Psoas muscle (tissue), 8 donors: ENCODE data around the gene TMEM74B. TPM values are rescaled to one million over a fixed set of nuclear protein-coding genes. Genes with fewer than 3 reads are reported as not detected.

Experiments
- ATAC-seq, 4 donors: fragments of 200-7000 bp; cut with Tn5 transposase; one replicate each; pipeline ENCODE4 v1.9.1; 2020; ENCODE audit warnings: moderate library complexity in 3 of 4, mild to moderate bottlenecking in 2 of 4
- DNase-seq, 2 donors: peaks; one replicate each; pipeline ENCODE4 v3.0.0-alpha.2; 2020
- H3K27ac ChIP-seq: fragments of 200-600 bp; one replicate; pipeline ENCODE4 v1.8.0; 2022
- H3K27me3 ChIP-seq, 3 donors: fragments of 200-600 bp in 1 of 3; one replicate each; pipeline versions ENCODE4 v1.6.1 to v1.8.0; 2013 to 2022; ENCODE audit warnings: low read length in 2 of 3, mild to moderate bottlenecking in 2 of 3, moderate library complexity in 1 of 3; ENCODE audit not compliant: insufficient read depth in 3 of 3
- H3K36me3 ChIP-seq, 2 donors: fragments of 200-600 bp in 1 of 2; one replicate each; pipeline versions ENCODE4 v1.6.1 to v1.8.0; 2013 to 2022; ENCODE audit warnings: low read depth in 1 of 2, mild to moderate bottlenecking in 1 of 2, moderate library complexity in 1 of 2; ENCODE audit not compliant: insufficient read depth in 1 of 2
- H3K4me1 ChIP-seq: fragments of 200-600 bp; one replicate; pipeline ENCODE4 v1.8.0; 2022
- H3K4me3 ChIP-seq: fragments of 200-600 bp; one replicate; pipeline ENCODE4 v1.8.0; 2022; ENCODE audit warnings: mild to moderate bottlenecking
- H3K9me3 ChIP-seq: fragments of 200-600 bp; one replicate; pipeline ENCODE4 v1.8.0; 2022
- CTCF ChIP-seq: fragments of 200-600 bp; IDR thresholded peaks from one replicate; pipeline ENCODE4 v1.8.0; 2022; ENCODE audit warnings: antibody characterized with exemption
- WGBS, 3 donors: extraction: QIAGEN DNeasy Blood & Tissue Kit; methylation state at CpG; one replicate each; pipeline versions ENCODE4 v1.1.6 to v1.1.7; 2013; 5-methylcytosine and 5-hydroxymethylcytosine counted together
- intact Hi-C, 2 donors: fragments of 100-400 bp; cut with DNase I; formaldehyde crosslinking; loops; one replicate each; pipeline versions ENCODE4 v1.11.0 to v1.14.2; 2022
- polyA plus RNA-seq, 3 donors: library from polyadenylated mRNA; stranded (reverse); fragments of 200-250 nt; gene quantifications; one replicate each; pipeline ENCODE4 v1.2.3, GENCODE V29; 2013
- total RNA-seq, 4 donors: library from RNA; stranded (reverse); fragmentation: NEBNext Ultra II Directional in 2 of 4; extraction: Animal tissue kit (Norgen Biotek cat#: 25700) in 2 of 4; gene quantifications; one replicate each; pipeline versions ENCODE4 v1.2.1 to v1.2.4, GENCODE V29; 2021 to 2023
- donor health status: healthy with polysubstance abuse.
- donor health status: DM: no; HTN: no; CAD: no; lungs with moderate emphysema.
- donor health status: Bipolar disorder and iron deficiency.
- donor health status: healthy.
- donor health status: DM: yes; HTN: yes; CAD: no.
- donor health status: DM: no; HTN: no; CAD: no.
- donor health status: DM: no; HTN: no; CAD: no.
- donor health status: DM: yes; HTN: yes; CAD: no.

The TMEM74B gene
- total and polyA plus RNA-seq, 7 donors, result 0.22 to 2.1 (median 0.67) TPM

- no peak for TF ChIP-seq CTCF
- H3K4me3 ChIP-seq, result no peak overlapping the region
These were observed 1.6 kb downstream of the TMEM74B start for GRCh38 chr20:1183153-1183552.

DNA sequence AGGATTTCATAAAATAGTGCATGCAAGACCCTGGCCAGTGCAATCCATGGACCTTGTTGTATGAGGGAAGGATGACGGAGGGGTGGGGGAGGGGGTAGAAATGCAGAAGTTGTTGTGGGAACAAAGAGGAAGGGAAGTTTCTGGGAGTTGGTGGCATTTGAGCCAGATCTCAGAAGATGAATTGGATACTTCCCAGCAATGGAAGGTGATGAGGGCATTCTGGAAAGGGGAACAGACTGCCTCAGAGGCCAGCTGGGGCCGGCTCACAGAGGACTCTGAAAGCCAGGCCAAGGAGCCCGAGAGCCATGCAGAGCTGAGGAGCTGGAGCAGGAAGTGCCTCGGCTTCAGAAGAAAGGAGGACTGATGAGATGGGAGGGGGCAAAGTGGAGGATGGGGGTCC is 2.7 kb downstream of the TMEM74B start:
- no peak overlapping the region for H3K27ac ChIP-seq
- WGBS, 3 donors, result 33 to 48% (median 43%) methylated on average over 4 of the region's 4 CpGs
- TF ChIP-seq CTCF, result no peak
- intact Hi-C loops, result loop anchor here in 1 of 2 donors (10.0 kb wide), 1 partner anchor 227 kb away; no protein-coding TSS in a partner anchor
- H3K36me3 ChIP-seq, result peaks cover 0 to 5% of the 10 kb centered on the region in 2 donors
- H3K4me3 ChIP-seq, result no peak overlapping the region
- H3K4me1 ChIP-seq, result no peaks in the 10 kb centered on the region
- peaks cover 0 to 21% (median 4%) of the 10 kb centered on the region in 3 donors for H3K27me3 ChIP-seq
- no peaks in the 10 kb centered on the region for H3K9me3 ChIP-seq
- no peak for ATAC-seq
- DNase-seq, result no peak

More at GRCh38 chr20:1183153-1183552, 1.6 kb downstream of the TMEM74B start:
- intact Hi-C loops, result loop anchor here in 1 of 2 donors (10.0 kb wide), 1 partner anchor 228 kb away; no protein-coding TSS in a partner anchor
- H3K9me3 ChIP-seq, result no peaks in the 10 kb centered on the region
- ATAC-seq (no peak), DNase-seq (no peak)
- H3K4me1 ChIP-seq, result no peaks in the 10 kb centered on the region
- no peak overlapping the region for H3K27ac ChIP-seq
- H3K36me3 ChIP-seq, result peaks cover 0 to 5% of the 10 kb centered on the region in 2 donors
- WGBS, 3 donors, result 56 to 73% (median 66%) methylated on average over 6 of the region's 6 CpGs
- H3K27me3 ChIP-seq, result peaks cover 0 to 21% (median 4%) of the 10 kb centered on the region in 3 donors

GRCh38 chr20:1180949-1181348 is 3.8 kb downstream of the TMEM74B start:
- TF ChIP-seq CTCF, result no peak
- peaks cover 0 to 11% of the 10 kb centered on the region in 2 donors for H3K36me3 ChIP-seq
- H3K27ac ChIP-seq, result no peak overlapping the region
- H3K27me3 ChIP-seq, result peaks cover 0 to 20% (median 4%) of the 10 kb centered on the region in 3 donors
- no peak overlapping the region for H3K4me3 ChIP-seq
- H3K4me1 ChIP-seq, result no peaks in the 10 kb centered on the region
- WGBS, 3 donors, result 92 to 93% (median 93%) methylated on average over 27 of the region's 27 CpGs
- intact Hi-C loops, result loop anchor here in 1 of 2 donors (10.0 kb wide), 1 partner anchor 226 kb away; no protein-coding TSS in a partner anchor
- DNase-seq, result no peak
- H3K9me3 ChIP-seq, result no peaks in the 10 kb centered on the region
- ATAC-seq, result no peak

DNA sequence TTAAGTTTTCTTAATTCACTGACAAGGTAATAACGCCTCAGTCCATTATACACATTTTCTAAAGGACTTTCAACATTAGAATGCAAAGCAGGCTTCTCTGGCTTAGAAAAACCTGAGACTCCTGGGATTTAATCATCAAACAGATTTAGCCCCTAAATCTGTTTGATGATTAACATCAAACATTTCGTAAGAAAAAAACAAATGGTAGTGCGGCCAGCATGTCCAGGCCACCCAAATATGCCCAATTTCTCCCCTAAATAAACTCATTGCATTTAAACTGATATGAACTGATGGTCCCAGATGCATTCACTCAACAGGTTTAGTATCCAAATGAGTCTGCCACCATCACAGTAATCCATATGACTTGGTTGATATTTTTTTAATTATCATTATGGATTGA is 6.2 kb downstream of the TMEM74B start:
- peaks cover 0 to 3% (median 0%) of the 10 kb centered on the region in 3 donors for H3K27me3 ChIP-seq
- no peaks in the 10 kb centered on the region for H3K9me3 ChIP-seq
- WGBS, 3 donors, result 90 to 93% (median 91%) methylated on average over 3 of the region's 3 CpGs
- no peaks in the 10 kb centered on the region for H3K4me1 ChIP-seq
- intact Hi-C loops, result no loop called here
- peaks cover 0 to 29% of the 10 kb centered on the region in 2 donors for H3K36me3 ChIP-seq
- no peak for ATAC-seq
- TF ChIP-seq CTCF, result no peak
- H3K4me3 ChIP-seq, result no peak overlapping the region
- no peak overlapping the region for H3K27ac ChIP-seq
- no peak for DNase-seq

DNA sequence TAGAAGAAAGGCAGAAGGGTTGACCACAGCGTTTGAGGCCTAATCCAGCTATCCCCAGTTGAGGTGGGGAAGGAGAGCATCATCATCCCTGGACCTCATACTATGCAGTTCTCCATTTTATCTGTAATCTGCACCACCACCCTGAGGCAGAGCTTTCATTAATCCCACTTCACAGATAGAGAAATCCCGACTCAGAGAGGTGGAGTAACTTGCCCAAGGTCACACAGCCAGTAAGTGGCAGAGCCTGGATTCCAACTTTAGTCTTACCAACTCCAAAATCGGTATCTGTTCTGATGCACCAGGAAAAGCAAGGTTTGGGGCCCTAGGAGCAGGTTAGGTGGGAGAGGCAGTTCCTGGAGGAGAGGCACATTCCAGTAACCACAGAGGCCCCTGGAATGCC is 6.7 kb downstream of the TMEM74B start:
- Histone ChIP-seq H3K27ac (no peak overlapping the region), H3K9me3 (no peaks in the 10 kb centered on the region), H3K27me3 (no peaks in the 10 kb centered on the region), H3K4me1 (no peaks in the 10 kb centered on the region), H3K36me3 (peaks cover 0 to 33% of the 10 kb centered on the region in 2 donors), H3K4me3 (no peak overlapping the region)
- no peak for ATAC-seq
- TF ChIP-seq CTCF, result no peak
- intact Hi-C loops, result no loop called here
- WGBS, 3 donors, result 81 to 90% (median 85%) methylated on average over 3 of the region's 3 CpGs
- DNase-seq, result no peak
